ENCODE measurements around the gene SLC17A3. TPM values are rescaled to one million over a fixed set of nuclear protein-coding genes. Genes with fewer than 3 reads are reported as not detected.

SLC17A3 gene
- total RNA-seq, 1 donor from 2014 or later: not detected

- Histone ChIP-seq H3K36me3 (no peaks in the 10 kb centered on the region), H3K9me3 (no peaks in the 10 kb centered on the region), H3K27me3 (no peaks in the 10 kb centered on the region), H3K4me1 (peaks cover 0 to 2% of the 10 kb centered on the region in 2 donors), H3K4me3 (no peak overlapping the region), H3K27ac (no peak overlapping the region)
- intact Hi-C loops (cut with DNase I): no loop called here
- no peak for DNase-seq (ENCODE audit: low spot score in 2 of 2)
- no peak for TF ChIP-seq CTCF (IDR thresholded peaks at IDR 0.05)
Observed at GRCh38 chr6:25916789-25917490, 42.9 kb upstream of the SLC17A3 start.

DNA sequence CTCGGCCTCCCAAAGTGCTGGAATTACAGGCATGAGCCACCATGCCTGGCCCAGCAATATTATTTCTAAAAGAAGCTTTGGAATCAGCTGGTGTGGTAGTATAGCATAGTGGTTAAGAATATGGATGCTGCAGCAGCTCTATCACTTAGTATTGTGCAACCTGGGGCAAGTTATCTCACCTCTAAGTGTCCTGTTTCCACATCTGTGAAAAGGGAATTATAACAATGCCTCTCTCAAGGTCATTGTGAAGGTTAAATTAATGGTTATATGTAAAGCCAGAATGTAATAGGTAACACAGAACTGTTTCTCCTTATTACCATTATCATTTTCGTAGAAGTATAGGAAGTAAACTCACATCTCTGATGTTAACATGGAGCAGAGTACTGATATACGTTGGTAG, 42.3 kb upstream of the SLC17A3 start:
- intact Hi-C loops (cut with DNase I): no loop called here
- Histone ChIP-seq H3K4me1 (no peaks in the 10 kb centered on the region), H3K27me3 (no peaks in the 10 kb centered on the region), H3K36me3 (no peaks in the 10 kb centered on the region), H3K9me3 (no peaks in the 10 kb centered on the region), H3K27ac (no peak overlapping the region), H3K4me3 (no peak overlapping the region)
- no peak for TF ChIP-seq CTCF (IDR thresholded peaks at IDR 0.05)
- DNase-seq (ENCODE audit: low spot score in 2 of 2): no peak

DNA sequence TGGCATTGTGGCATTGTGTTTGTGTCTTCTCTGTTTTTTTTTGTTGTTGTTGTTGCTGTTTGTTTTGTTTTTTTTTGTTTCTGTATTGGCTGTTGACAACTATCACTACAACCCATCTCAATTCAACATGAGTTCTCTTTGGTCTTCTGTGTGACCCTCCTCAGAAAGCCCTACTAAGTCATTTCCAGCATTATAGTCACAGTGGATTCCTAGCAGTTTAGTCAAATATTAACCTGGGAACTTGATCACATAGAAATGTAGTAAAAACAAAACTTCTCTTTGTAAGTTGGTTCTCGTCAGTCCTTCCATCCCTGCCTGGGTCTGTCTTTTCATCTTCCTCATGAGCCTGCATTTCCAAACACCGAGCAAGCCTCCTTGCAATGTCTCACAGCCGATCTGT, 39.7 kb upstream of the SLC17A3 start:
- no peak overlapping the region for H3K27ac ChIP-seq
- no peaks in the 10 kb centered on the region for H3K27me3 ChIP-seq
- TF ChIP-seq CTCF (IDR thresholded peaks at IDR 0.05): no peak
- H3K4me3 ChIP-seq: no peak overlapping the region
- H3K36me3 ChIP-seq: no peaks in the 10 kb centered on the region
- DNase-seq (ENCODE audit: low spot score in 2 of 2): no peak
- no peaks in the 10 kb centered on the region for H3K9me3 ChIP-seq
- intact Hi-C loops (cut with DNase I): no loop called here
- no peaks in the 10 kb centered on the region for H3K4me1 ChIP-seq

DNA sequence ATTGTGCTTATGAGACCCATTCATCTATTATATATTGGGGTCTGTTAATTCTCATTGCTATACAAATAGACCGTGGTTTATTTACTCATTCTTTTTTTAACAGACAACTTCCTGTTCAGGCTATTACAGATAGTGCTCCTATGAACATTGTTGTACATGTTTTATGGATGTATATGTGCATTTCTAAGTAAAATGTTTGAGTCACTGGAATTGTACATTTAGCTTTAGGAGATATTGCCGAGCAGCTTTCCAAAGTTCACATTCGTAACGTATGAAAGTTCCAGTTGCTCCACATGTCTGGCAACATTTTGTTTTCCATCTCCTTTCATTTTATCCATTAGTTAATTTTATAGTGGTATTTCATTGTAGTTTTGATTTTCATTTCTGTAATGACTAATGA, 37.3 kb upstream of the SLC17A3 start:
- H3K36me3 ChIP-seq: no peaks in the 10 kb centered on the region
- no peak for DNase-seq (ENCODE audit: low spot score in 2 of 2)
- no peak overlapping the region for H3K4me3 ChIP-seq
- intact Hi-C loops (cut with DNase I): no loop called here
- no peak overlapping the region for H3K27ac ChIP-seq
- no peaks in the 10 kb centered on the region for H3K27me3 ChIP-seq
- H3K9me3 ChIP-seq: no peaks in the 10 kb centered on the region
- H3K4me1 ChIP-seq: no peaks in the 10 kb centered on the region
- no peak for TF ChIP-seq CTCF (IDR thresholded peaks at IDR 0.05)

DNA sequence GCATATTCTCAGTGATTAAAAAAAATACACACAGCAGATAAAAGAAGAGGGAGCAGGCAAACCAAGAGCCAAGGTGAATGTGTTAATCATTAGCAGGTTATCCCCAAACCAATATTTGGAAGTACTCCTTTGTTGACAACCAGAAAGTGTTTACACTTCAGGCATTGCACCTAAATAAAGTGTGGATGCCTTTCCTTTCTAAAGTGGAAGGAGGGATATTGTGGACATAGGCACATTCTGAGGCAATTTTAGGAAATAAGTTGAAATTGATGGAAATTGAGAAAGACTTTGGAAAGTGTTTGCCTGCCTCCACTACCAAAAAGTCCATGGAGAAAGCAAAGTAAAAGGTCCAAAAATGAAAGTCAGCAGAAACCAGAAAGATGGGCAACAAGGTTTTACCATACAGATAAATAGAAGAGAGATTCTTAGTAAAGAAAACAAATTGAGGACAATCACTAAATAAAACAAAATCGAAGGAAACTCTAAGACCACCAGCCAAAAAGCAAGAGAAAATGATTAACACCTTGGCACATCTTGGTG, 33.5 kb upstream of the SLC17A3 start:
- Histone ChIP-seq H3K36me3 (no peaks in the 10 kb centered on the region), H3K9me3 (no peaks in the 10 kb centered on the region), H3K4me3 (no peak overlapping the region), H3K27ac (no peak overlapping the region), H3K27me3 (no peaks in the 10 kb centered on the region), H3K4me1 (no peaks in the 10 kb centered on the region)
- intact Hi-C loops (cut with DNase I): no loop called here
- DNase-seq (ENCODE audit: low spot score in 2 of 2): no peak
- TF ChIP-seq CTCF (IDR thresholded peaks at IDR 0.05): no peak
